Transverse colon (tissue), 4 donors: Measurements from ENCODE around the gene DDX54. TPM values are rescaled to one million over a fixed set of nuclear protein-coding genes. Genes with fewer than 3 reads are reported as not detected.

Source experiments
- DNase-seq: peaks from one replicate; pipeline ENCODE4 v3.0.0-alpha.2; 2019
- H3K27ac ChIP-seq, 4 donors: fragments of 200-600 bp; sonication (generic); 2 replicates each; pipeline ENCODE4 v1.5.1; 2016 to 2018; ENCODE audit warnings: inconsistent platforms in 4 of 4
- H3K27me3 ChIP-seq: fragments of 200-600 bp; sonication (generic); 2 replicates; pipeline ENCODE4 v1.5.1; 2017; ENCODE audit warnings: inconsistent platforms
- H3K36me3 ChIP-seq, 4 donors: fragments of 200-600 bp; sonication (generic); 2 replicates each; pipeline ENCODE4 v1.5.1; 2017 to 2019; ENCODE audit warnings: inconsistent platforms in 4 of 4
- H3K4me1 ChIP-seq, 4 donors: fragments of 200-600 bp; sonication (generic); 2 replicates each; pipeline ENCODE4 v1.5.1; 2017 to 2020; ENCODE audit warnings: inconsistent platforms in 4 of 4
- H3K4me3 ChIP-seq, 4 donors: fragments of 200-600 bp; sonication (generic); 1 replicate in 1 of 4; 2 replicates in 3 of 4; pipeline versions ENCODE4 v1.5.1 to v1.6.1; 2017 to 2019; ENCODE audit warnings: inconsistent platforms in 4 of 4
- H3K9me3 ChIP-seq, 2 donors: fragments of 200-600 bp; sonication (generic); 2 replicates each; pipeline ENCODE4 v1.5.1; 2017 to 2019; ENCODE audit warnings: inconsistent platforms in 2 of 2
- EP300 ChIP-seq: sonication (generic); formaldehyde crosslinking; IDR thresholded peaks from one replicate; pipeline ENCODE4 v1.6.1; 2017; ENCODE audit warnings: antibody characterized with exemption, low read depth
- POLR2A ChIP-seq: fragments of 450-650 bp; IDR thresholded peaks from one replicate; pipeline ENCODE4 v1.6.1; 2016; ENCODE audit warnings: antibody characterized with exemption, mild to moderate bottlenecking, moderate library complexity
- POLR2AphosphoS5 ChIP-seq, 3 donors: sonication (generic); formaldehyde crosslinking; IDR thresholded peaks; one replicate each; pipeline ENCODE4 v1.6.1; 2016; ENCODE audit warnings: antibody characterized with exemption in 3 of 3
- WGBS, 2 donors: methylation state at CpG; one replicate each; pipeline ENCODE4 v1.1.5; 2018; ENCODE audit warnings: low coverage in 1 of 2; 5-methylcytosine and 5-hydroxymethylcytosine counted together
- in situ Hi-C, 4 donors: fragments of 200-750 bp; cut with MboI; loops; one replicate each; pipeline versions ENCODE4 v1.15.0 to v1.15.1; 2017; ENCODE audit warnings: low sequenced_read_pairs in 3 of 4, low pct_ligation_motif_present in 1 of 4, low pct_unique_long_range_greater_than_20kb in 1 of 4
- intact Hi-C: fragments of 100-400 bp; cut with DNase I; formaldehyde crosslinking; loops from one replicate; pipeline ENCODE4 v1.15.1; 2023; ENCODE audit warnings: low total_unique reads
- total RNA-seq, 4 donors: library from RNA; depleted of rRNA; stranded (reverse); fragments of >200 nt; gene quantifications; one replicate each; pipeline ENCODE4 v1.1.0, GENCODE V29; 2016
- TF ChIP-seq, protein P1 (sequence below), 5 experiments: fragments of 200-600 bp in 3 of 5; fragments of 450-650 bp in 2 of 5; sonication (generic) in 3 of 5; IDR thresholded peaks; 1 replicate in 2 of 5; 2 replicates in 3 of 5; pipeline ENCODE4 v1.5.1; 2016 to 2017; ENCODE audit warnings: antibody characterized with exemption in 5 of 5, inconsistent platforms in 3 of 5, mild to moderate bottlenecking in 2 of 5, moderate library complexity in 1 of 5

DDX54 gene
- total RNA-seq, 4 donors from 2014 or later = 60.7 to 96.1 (median 72.8) TPM

DNA sequence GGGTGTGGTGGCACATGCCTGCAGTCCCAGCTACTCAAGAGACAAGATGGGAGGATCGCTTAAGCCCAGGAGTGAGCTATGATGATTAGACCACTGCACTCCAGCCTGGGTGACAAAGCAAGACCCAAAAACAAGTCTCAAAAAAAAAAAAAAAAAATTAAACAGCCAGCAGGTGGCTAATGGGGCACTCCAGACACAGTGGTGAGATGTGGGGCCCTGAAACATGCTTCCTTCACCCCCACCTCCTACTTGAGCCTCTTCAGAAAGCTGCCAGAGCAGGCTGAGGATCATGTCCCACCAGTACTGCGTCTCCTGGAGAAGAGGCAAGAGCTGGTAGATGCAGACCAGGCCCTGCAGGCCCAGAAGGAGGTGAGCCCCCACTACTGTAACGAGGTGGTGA, 33.6 kb downstream of the DDX54 start:
- Histone ChIP-seq H3K27ac (no peak overlapping the region), H3K27me3 (peaks cover 51% of the 10 kb centered on the region), H3K4me1 (peaks cover 10 to 36% (median 30%) of the 10 kb centered on the region in 4 donors), H3K36me3 (no peaks in the 10 kb centered on the region), H3K9me3 (no peaks in the 10 kb centered on the region), H3K4me3 (no peak overlapping the region)
- TF ChIP-seq POLR2AphosphoS5 (IDR thresholded peaks at IDR 0.05) (no peak), POLR2A (no peak), EP300 (no peak)
- TF ChIP-seq, protein P1, sequence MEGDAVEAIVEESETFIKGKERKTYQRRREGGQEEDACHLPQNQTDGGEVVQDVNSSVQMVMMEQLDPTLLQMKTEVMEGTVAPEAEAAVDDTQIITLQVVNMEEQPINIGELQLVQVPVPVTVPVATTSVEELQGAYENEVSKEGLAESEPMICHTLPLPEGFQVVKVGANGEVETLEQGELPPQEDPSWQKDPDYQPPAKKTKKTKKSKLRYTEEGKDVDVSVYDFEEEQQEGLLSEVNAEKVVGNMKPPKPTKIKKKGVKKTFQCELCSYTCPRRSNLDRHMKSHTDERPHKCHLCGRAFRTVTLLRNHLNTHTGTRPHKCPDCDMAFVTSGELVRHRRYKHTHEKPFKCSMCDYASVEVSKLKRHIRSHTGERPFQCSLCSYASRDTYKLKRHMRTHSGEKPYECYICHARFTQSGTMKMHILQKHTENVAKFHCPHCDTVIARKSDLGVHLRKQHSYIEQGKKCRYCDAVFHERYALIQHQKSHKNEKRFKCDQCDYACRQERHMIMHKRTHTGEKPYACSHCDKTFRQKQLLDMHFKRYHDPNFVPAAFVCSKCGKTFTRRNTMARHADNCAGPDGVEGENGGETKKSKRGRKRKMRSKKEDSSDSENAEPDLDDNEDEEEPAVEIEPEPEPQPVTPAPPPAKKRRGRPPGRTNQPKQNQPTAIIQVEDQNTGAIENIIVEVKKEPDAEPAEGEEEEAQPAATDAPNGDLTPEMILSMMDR (IDR thresholded peaks at IDR 0.05) = no peak
- in situ Hi-C loops = loop anchor here in 2 of 4 donors (10.0 kb wide), 1 partner anchor 107 kb away; no protein-coding TSS in a partner anchor
- DNase-seq = no peak
- 94 to 100% methylated on average over 1 to 3 of the region's 3 CpGs for WGBS, 2 donors
- intact Hi-C loops = no loop called here

DNA sequence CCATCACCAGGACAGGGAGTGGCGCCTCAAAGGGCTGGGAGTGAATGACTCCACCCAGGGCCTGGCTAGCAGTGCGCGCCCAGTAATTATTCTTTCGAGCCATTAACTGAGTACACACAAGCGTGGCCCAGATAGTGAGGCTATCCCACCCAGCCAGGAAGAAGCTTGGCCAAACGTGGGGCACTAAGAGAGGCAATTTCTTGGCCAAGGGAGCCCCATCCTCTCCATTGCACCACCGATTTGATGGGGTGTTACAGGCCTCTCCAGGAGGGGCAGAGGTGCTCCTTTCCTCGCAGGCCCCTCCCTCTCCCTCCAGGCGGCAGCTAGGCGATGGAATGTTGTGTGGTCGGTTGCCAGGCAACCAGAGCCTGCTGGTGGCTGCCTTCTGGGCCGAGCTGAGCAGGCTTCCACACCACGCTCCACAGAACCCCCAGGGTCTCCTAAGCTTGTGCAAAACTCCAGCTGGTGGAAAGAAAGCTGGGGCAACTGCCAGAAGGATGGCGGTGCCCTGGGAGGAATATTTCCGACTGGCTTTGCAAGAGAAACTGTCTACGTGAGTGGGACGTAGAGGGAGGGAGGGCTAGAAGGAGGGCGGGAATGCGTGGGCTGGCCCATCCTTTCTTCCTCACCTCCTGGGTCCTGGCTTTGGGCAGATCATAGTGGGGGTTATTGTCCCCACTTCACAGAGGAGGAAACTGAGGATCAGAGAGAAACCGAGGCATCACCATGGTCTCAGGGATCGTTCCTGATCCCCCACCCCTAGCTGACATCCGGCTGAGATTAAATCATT, 35.7 kb downstream of the DDX54 start, which contains the start of gene CFAP73:
CFAP73 (plus strand) TSS at position 364 of the 790 bp plus-strand sequence; CDS start at position 498, 134 bp downstream.
- Histone ChIP-seq H3K4me3 (no peak within 1 kb of the TSS), H3K9me3 (no peaks in the 10 kb centered on the region), H3K4me1 (peaks cover 10 to 29% (median 27%) of the 10 kb centered on the region in 4 donors), H3K36me3 (no peaks in the 10 kb centered on the region), H3K27me3 (peaks cover 36% of the 10 kb centered on the region), H3K27ac (peak within 1 kb of the TSS in 1 of 4 donors; percentile 48)
- 21% methylated on average over 21 of the region's 22 CpGs; no CpG with 5 or more reads in 1 of the 2 donors for WGBS, 2 donors
- intact Hi-C loops = no loop called here
- peak; percentile 71 for DNase-seq
- TF ChIP-seq EP300 (no peak), POLR2A (no peak), POLR2AphosphoS5 (IDR thresholded peaks at IDR 0.05) (no peak)
- TF ChIP-seq, protein P1 (IDR thresholded peaks at IDR 0.05) = no peak
- in situ Hi-C loops = loop anchor here in 2 of 4 donors (10.0 kb wide), 1 partner anchor 105 kb away; no protein-coding TSS in a partner anchor

DNA sequence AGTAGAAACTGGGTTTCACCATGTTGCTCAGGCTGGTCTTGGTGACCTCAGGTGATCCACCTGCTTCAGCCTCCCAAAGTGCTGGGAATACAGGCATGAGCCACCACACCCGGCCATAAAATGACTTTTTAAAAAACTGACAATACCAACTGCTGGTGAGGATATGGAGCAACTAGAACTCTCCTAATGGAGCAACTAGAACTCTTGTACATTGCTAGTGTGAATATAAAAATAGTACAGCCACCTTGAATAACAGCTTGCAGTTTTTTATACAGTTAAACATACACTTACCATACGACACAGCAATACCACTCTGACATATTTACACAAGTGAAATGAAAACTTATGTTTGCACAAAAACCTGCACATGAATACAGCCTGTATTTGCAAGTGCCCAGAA, 38.3 kb downstream of the DDX54 start:
- no peak for DNase-seq
- H3K9me3 ChIP-seq = no peaks in the 10 kb centered on the region
- peaks cover 14% of the 10 kb centered on the region for H3K27me3 ChIP-seq
- in situ Hi-C loops = no loop called here
- peaks cover 6 to 23% (median 20%) of the 10 kb centered on the region in 4 donors for H3K4me1 ChIP-seq
- 63 to 67% methylated on average over 2 of the region's 2 CpGs for WGBS, 2 donors
- H3K4me3 ChIP-seq = no peak overlapping the region
- TF ChIP-seq, protein P1 (IDR thresholded peaks at IDR 0.05) = no peak
- TF ChIP-seq POLR2A = no peak
- TF ChIP-seq POLR2AphosphoS5 (IDR thresholded peaks at IDR 0.05) = no peak
- no peak for TF ChIP-seq EP300
- H3K36me3 ChIP-seq = no peaks in the 10 kb centered on the region
- intact Hi-C loops = no loop called here
- no peak overlapping the region for H3K27ac ChIP-seq

DNA sequence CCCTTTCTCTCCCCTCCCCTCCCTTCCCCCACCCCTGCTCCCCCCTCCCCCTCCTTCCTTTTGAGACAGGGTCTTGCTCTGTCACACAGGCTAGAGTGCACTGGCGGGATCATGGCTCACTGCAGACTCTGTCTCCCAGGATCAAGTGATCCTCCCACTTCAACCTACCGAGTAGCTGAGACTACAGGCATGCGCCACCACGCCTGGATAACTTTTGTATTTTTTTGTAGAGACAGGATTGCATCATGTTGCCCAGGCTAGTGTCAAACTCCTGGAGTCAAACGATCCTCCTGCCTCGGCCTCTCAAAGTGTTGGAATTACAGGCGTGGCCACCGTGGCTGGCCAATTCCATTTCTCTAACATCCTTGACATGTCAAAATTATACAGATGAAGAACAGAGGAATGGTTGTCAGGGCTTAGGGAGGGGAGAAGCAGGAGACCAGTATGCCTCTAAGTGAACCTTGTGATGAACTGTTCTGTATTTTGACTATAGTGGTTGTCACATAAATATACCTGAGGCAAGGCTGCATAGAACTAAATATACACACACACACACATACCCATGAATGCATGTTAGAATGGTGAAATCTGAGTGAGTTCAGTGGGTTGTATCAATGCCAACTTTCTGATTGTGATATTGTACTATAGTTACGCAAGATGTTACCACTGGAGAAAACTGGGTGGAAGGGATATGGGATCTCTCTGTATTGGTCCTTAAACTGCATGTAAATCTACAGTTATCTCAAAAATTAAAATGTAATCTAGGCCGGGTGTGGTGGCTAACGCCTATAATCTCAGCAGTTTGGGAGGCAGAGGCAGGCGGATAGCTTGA, 39.3 kb downstream of the DDX54 start:
- Histone ChIP-seq H3K4me3 (no peak overlapping the region), H3K27ac (no peak overlapping the region), H3K4me1 (peaks cover 6 to 25% (median 24%) of the 10 kb centered on the region in 4 donors), H3K27me3 (peaks cover 4% of the 10 kb centered on the region), H3K36me3 (no peaks in the 10 kb centered on the region), H3K9me3 (no peaks in the 10 kb centered on the region)
- intact Hi-C loops (no loop called here), in situ Hi-C loops (no loop called here)
- DNase-seq = no peak
- TF ChIP-seq, protein P1 (IDR thresholded peaks at IDR 0.05) = no peak
- 80 to 83% methylated on average over 2 to 12 of the region's 12 CpGs for WGBS, 2 donors
